ENCODE measurements around the gene GLG1.

The GLG1 gene

DNA sequence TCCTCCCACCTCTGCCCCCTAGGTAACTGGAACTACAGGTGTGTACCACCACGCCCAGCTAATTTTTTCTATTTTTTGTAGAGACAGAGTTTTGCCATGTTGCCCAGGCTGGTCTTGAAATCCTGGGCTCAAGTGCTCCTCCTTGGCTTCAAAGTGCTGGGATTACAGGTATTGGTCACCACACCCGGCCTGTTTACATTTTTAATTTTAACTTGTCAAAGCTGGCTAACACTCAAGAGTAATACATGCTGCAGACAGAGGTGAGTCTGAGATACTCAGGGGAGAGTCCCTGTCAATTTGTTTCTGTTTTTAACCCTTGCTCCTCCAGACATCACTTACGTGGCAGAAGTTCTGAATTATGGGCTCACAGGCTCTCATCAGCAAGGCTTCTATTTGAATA, 134.9 kb downstream of the GLG1 start:
- TF ChIP-seq, protein P1, sequence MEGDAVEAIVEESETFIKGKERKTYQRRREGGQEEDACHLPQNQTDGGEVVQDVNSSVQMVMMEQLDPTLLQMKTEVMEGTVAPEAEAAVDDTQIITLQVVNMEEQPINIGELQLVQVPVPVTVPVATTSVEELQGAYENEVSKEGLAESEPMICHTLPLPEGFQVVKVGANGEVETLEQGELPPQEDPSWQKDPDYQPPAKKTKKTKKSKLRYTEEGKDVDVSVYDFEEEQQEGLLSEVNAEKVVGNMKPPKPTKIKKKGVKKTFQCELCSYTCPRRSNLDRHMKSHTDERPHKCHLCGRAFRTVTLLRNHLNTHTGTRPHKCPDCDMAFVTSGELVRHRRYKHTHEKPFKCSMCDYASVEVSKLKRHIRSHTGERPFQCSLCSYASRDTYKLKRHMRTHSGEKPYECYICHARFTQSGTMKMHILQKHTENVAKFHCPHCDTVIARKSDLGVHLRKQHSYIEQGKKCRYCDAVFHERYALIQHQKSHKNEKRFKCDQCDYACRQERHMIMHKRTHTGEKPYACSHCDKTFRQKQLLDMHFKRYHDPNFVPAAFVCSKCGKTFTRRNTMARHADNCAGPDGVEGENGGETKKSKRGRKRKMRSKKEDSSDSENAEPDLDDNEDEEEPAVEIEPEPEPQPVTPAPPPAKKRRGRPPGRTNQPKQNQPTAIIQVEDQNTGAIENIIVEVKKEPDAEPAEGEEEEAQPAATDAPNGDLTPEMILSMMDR (conservative IDR thresholded peaks at IDR 0.05; ENCODE audit: low read depth, low read length) = no peak
- no peak for DNase-seq (ENCODE audit: low read depth)
- H3K4me3 ChIP-seq (ENCODE audit: low read length) = no peak overlapping the region

- no peak overlapping the region for H3K4me3 ChIP-seq (ENCODE audit: low read length)
- TF ChIP-seq, protein P1 (conservative IDR thresholded peaks at IDR 0.05; ENCODE audit: low read depth, low read length) = no peak
- no peak for DNase-seq (ENCODE audit: low read depth)
Observed at GRCh38 chr16:74469946-74470478, 136.9 kb downstream of the GLG1 start.

DNA sequence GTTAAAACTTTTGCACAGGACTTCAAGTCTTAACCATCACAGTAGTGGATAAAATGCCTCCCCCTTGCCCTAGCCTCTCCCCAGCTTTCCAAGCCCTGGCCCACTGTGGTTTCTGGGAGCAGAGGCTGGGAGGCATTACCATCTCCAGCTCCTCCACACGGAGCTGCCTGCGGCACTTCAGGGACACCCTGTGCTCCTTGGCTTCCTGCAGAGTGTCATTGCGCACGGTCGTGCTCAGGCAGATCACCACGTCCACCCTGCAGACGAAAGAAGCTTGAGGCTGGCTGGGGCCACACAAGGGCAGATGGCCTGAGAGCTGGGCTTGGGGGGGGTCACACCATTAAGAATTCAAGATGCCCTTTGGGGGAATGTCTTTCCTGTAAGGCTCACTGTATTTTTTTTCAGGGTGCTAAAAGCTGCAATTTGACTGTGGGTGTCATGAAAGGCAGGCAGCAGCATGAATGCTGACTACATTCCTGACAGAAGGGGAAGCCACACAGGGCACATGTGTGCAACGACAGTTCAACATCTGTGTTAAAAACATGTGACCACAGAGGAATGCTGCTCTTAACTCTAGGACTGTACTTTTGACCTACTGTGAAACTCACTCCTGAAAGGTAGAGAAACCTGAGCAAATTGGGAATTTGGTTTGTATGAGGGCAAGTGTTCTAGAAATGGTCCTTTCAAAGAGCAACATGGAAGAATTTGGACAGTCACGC, 137.9 kb downstream of the GLG1 start:
- no peak overlapping the region for H3K4me3 ChIP-seq (ENCODE audit: low read length)
- DNase-seq (ENCODE audit: low read depth) = no peak
- TF ChIP-seq, protein P1 (conservative IDR thresholded peaks at IDR 0.05; ENCODE audit: low read depth, low read length) = no peak

DNA sequence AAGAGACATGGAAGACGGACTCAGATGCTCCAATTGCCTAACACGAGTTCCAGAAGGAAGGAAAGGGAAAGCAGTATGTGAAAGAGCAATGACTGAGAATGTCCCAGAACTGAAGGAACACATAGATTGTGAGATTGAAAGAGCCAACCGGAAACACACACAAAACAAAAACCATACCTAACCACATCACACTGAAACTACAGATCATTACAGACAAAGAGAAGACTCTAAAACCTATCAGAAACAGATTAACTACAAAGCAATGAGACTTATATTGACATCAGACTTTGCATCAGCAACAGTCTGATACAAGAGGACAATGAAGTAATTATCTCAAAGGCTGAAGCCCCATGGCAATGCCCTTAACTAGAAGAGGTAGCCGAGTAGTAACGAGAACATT, 140.0 kb downstream of the GLG1 start:
- TF ChIP-seq, protein P1 (conservative IDR thresholded peaks at IDR 0.05; ENCODE audit: low read depth, low read length) = no peak
- DNase-seq (ENCODE audit: low read depth) = no peak
- no peak overlapping the region for H3K4me3 ChIP-seq (ENCODE audit: low read length)

DNA sequence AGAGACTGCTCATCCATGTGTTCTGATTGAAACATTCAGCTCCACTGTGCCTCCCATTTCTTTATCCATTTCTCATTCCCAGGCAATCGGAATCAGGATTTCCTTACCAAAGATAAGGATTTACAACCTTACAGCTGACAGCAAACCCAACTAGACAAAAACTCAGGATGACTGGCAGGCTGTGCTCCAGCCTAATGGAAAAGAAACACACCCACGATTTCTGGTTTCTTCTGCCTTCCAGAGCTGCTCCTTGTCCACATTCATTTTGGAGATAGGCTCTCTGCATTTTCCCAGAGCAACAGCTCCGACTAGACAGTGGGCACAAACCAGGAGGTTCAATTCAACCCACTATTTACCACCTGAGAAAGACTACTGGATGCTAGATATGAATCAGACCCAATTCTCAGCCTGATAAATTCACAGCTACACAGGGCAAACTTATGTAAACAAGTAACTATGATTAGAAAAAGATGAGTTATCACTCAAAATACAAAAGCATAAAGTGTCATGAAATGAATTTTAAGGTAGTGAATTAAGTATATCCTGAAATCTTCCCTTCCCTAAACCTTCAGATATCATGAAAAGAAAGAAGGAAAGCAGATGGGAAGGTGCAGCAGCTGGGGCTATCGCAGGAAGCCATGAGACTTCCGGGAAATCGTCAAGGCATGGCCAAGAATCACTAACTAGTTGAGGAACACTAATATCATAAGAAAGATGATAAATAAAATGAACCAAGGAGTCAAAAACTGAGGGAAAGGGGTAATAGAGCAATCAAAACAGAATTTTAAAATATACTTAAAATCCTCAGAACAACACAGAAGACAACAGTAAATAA, 140.8 kb downstream of the GLG1 start:
- DNase-seq (ENCODE audit: low read depth) = no peak
- H3K4me3 ChIP-seq (ENCODE audit: low read length) = no peak overlapping the region
- TF ChIP-seq, protein P1 (conservative IDR thresholded peaks at IDR 0.05; ENCODE audit: low read depth, low read length) = no peak

DNA sequence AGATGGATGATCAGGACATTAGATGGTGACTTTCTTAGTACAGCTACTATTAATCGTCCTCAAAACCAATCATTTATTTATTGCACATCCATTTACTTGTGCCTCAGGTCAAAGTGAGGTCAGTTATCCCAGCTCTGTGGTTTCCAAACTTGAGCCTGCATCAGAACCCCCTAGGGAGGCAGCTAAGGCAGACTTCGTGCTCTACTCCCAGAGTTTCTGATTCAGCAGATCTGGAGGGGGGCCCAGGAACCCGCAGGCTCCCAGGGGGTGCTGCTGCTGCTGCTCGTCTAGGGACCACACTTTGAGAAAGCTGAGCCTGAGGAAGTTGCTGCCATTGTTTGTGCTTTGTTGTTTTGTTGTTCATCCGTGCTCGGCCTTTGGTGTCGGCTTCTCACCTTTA, 141.6 kb downstream of the GLG1 start:
- no peak overlapping the region for H3K4me3 ChIP-seq (ENCODE audit: low read length)
- TF ChIP-seq, protein P1 (conservative IDR thresholded peaks at IDR 0.05; ENCODE audit: low read depth, low read length) = no peak
- no peak for DNase-seq (ENCODE audit: low read depth)

All from retinal pigment epithelial cell (primary cell).